Effector memory CD8-positive, alpha-beta T cell (primary cell): Measurements from ENCODE around the gene CCDC126.

Experiments
- ATAC-seq: fragments of 150-1000 bp; cut with Tn5 transposase; replicated peaks from 2 replicates; pipeline ENCODE4 v1.10.0; 2021; ENCODE audit warnings: mild to moderate bottlenecking, moderate library complexity
- DNase-seq, 3 experiments: peaks; one replicate each; pipeline ENCODE4 v3.0.0; 2021
- H3K27ac Mint-ChIP-seq, 2 donors: one replicate each; pipeline ENCODE4 v1.8.0; 2022; ENCODE audit warnings: mild to moderate bottlenecking in 2 of 2, mixed read lengths in 2 of 2, moderate library complexity in 2 of 2
- H3K27me3 Mint-ChIP-seq, 2 donors: one replicate each; pipeline ENCODE4 v1.8.0; 2022; ENCODE audit warnings: mixed read lengths in 2 of 2
- H3K36me3 Mint-ChIP-seq: one replicate; pipeline ENCODE4 v1.8.0; 2022; ENCODE audit warnings: mild to moderate bottlenecking, moderate library complexity, mixed read lengths; ENCODE audit not compliant: insufficient read depth
- H3K4me1 Mint-ChIP-seq, 2 donors: one replicate each; pipeline ENCODE4 v1.8.0; 2022; ENCODE audit warnings: low read depth in 2 of 2, mixed read lengths in 2 of 2
- H3K4me3 Mint-ChIP-seq, 2 donors: one replicate each; pipeline ENCODE4 v1.8.0; 2022; ENCODE audit warnings: mild to moderate bottlenecking in 2 of 2, mixed read lengths in 2 of 2, moderate library complexity in 2 of 2
- H3K9me3 Mint-ChIP-seq, 2 donors: one replicate each; pipeline ENCODE4 v1.8.0; 2022; ENCODE audit warnings: mixed read lengths in 2 of 2

Gene CCDC126

DNA sequence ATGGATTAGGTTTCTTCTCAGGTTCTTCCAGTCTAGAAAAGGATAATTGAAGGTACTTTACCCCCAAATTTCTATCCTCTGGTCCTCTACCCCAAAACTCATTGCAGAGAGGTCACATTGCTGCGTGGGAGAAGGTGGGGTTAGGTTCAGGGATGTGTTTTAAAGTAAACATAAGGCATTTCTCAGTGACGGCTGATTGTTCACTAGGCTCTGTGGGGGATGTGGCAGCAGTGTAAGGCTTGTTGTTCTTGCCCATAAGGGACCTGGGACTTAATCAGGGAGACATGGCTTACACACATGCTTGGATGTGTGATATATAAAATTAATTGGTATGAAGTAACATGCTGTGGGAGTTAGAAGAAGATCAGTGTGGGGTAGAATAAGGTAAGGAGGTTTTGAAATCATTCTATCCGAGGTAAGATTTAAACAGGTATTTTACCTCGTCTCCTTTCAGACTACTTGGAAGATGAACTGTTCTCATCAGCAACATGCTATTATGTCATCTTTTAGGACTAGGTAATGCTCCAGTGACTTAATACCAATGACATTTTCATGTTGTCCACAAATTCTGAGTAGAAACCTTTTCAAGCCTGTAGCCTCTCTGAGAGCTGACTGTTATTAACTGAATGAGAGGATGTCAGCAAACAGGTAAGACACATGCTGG lies 6.6 kb downstream of the CCDC126 start:
- Mint-ChIP-seq H3K27ac (no peak overlapping the region), H3K4me3 (no peak overlapping the region), H3K27me3 (no peaks in the 10 kb centered on the region), H3K9me3 (no peaks in the 10 kb centered on the region), H3K4me1 (peaks cover 11 to 20% of the 10 kb centered on the region in 2 donors), H3K36me3 (peaks cover 3% of the 10 kb centered on the region)
- no peak for DNase-seq
- no peak for ATAC-seq

- Mint-ChIP-seq H3K4me3 (no peak overlapping the region), H3K4me1 (peaks cover 7 to 15% of the 10 kb centered on the region in 2 donors), H3K9me3 (no peaks in the 10 kb centered on the region), H3K27ac (no peak overlapping the region), H3K27me3 (no peaks in the 10 kb centered on the region), H3K36me3 (peaks cover 3% of the 10 kb centered on the region)
- no peak for ATAC-seq
- DNase-seq, result no peak
These were observed 7.1 kb downstream of the CCDC126 start for GRCh38 chr7:23604296-23604640.

DNA sequence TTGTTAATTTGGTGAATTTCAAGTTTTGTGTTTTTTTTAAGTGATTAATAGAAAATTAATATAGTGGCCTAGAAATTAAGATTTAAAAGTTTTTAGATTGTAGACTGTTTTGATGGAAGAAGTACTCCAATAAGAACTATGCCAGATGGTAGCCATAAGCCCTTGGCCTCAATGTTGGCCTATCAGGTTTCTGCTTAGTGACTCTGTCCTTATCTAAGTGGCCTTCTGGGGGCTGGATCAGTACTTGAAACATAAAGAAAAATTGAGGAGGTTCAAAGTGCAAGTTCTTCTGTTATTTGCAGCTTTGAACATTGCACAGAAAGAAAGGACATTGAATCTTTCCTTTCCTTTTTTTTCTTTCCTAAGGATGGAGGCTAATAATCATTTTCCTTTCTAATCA lies 9.9 kb downstream of the CCDC126 start:
- Mint-ChIP-seq H3K4me3 (no peak overlapping the region), H3K27ac (no peak overlapping the region), H3K27me3 (no peaks in the 10 kb centered on the region), H3K9me3 (no peaks in the 10 kb centered on the region), H3K4me1 (peaks cover 3 to 12% of the 10 kb centered on the region in 2 donors), H3K36me3 (peaks cover 10% of the 10 kb centered on the region)
- DNase-seq (no peak), ATAC-seq (no peak)

GRCh38 chr7:23607866-23608265 lies 10.7 kb downstream of the CCDC126 start:
- no peak overlapping the region for H3K27ac Mint-ChIP-seq
- ATAC-seq (no peak), DNase-seq (no peak)
- peaks cover 3 to 5% of the 10 kb centered on the region in 2 donors for H3K4me1 Mint-ChIP-seq
- H3K9me3 Mint-ChIP-seq, result no peaks in the 10 kb centered on the region
- peaks cover 8% of the 10 kb centered on the region for H3K36me3 Mint-ChIP-seq
- H3K27me3 Mint-ChIP-seq, result no peaks in the 10 kb centered on the region
- H3K4me3 Mint-ChIP-seq, result no peak overlapping the region

DNA sequence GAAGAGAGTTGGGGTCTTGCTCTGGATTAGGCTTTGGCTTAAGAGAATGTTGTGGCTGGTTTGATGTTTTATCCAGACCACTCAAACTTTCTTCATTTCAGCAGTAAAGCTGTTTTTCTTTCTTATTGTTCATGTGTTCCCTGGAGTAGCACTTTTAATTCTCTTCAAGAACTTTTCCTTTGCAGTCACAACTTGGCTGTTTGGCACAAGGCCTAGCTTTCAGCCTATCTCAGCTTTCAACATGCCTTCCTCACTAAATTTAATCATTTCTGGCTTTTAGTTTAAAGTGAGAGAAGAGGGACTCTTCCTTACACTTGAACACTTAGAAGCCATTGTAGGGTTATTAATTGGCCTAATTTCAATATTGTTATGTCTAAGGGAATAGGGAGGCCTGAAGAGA lies 18.1 kb downstream of the CCDC126 start:
- peaks cover 5 to 7% of the 10 kb centered on the region in 2 donors for H3K9me3 Mint-ChIP-seq
- no peaks in the 10 kb centered on the region for H3K27me3 Mint-ChIP-seq
- DNase-seq (no peak), ATAC-seq (no peak)
- H3K36me3 Mint-ChIP-seq, result peaks cover 8% of the 10 kb centered on the region
- no peak overlapping the region for H3K4me3 Mint-ChIP-seq
- H3K4me1 Mint-ChIP-seq, result peaks cover 0 to 5% of the 10 kb centered on the region in 2 donors
- no peak overlapping the region for H3K27ac Mint-ChIP-seq

GRCh38 chr7:23616593-23616992 lies 19.4 kb downstream of the CCDC126 start:
- peaks cover 6% of the 10 kb centered on the region for H3K36me3 Mint-ChIP-seq
- no peak overlapping the region for H3K27ac Mint-ChIP-seq
- ATAC-seq, result no peak
- no peaks in the 10 kb centered on the region for H3K27me3 Mint-ChIP-seq
- H3K4me1 Mint-ChIP-seq, result peaks cover 2 to 8% of the 10 kb centered on the region in 2 donors
- peaks cover 5 to 7% of the 10 kb centered on the region in 2 donors for H3K9me3 Mint-ChIP-seq
- no peak for DNase-seq
- H3K4me3 Mint-ChIP-seq, result no peak overlapping the region

DNA sequence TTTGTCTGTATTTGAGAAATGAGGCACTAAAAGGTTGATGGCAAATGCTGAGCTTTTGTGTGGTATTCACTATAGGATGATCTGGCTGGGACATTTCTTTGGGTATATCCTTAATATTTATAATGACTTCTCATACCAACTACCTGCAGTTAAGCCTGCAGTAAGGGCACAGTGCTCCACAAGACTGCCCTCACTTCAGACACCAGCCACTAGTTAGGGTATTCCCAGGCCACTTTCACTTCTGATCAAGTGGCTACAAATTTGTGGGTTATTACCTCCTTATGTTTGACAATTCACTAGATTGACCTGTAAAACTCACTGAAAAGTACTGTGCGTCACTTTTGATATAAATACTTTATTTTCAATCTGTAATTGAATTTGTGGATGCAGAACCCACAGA lies 20.3 kb downstream of the CCDC126 start:
- no peak overlapping the region for H3K27ac Mint-ChIP-seq
- H3K9me3 Mint-ChIP-seq, result peaks cover 5 to 7% of the 10 kb centered on the region in 2 donors
- no peaks in the 10 kb centered on the region for H3K27me3 Mint-ChIP-seq
- H3K36me3 Mint-ChIP-seq, result no peaks in the 10 kb centered on the region
- H3K4me1 Mint-ChIP-seq, result peaks cover 8 to 17% of the 10 kb centered on the region in 2 donors
- DNase-seq (no peak), ATAC-seq (no peak)
- no peak overlapping the region for H3K4me3 Mint-ChIP-seq

- Mint-ChIP-seq H3K9me3 (peaks cover 5 to 7% of the 10 kb centered on the region in 2 donors), H3K27ac (no peak overlapping the region), H3K4me3 (no peak overlapping the region), H3K4me1 (peaks cover 8 to 17% of the 10 kb centered on the region in 2 donors), H3K36me3 (peaks cover 3% of the 10 kb centered on the region), H3K27me3 (no peaks in the 10 kb centered on the region)
- ATAC-seq, result no peak
- no peak for DNase-seq
These were observed 21.1 kb downstream of the CCDC126 start for GRCh38 chr7:23618241-23618640.

GRCh38 chr7:23619141-23619540 lies 22.0 kb downstream of the CCDC126 start:
- Mint-ChIP-seq H3K4me3 (no peak overlapping the region), H3K27ac (no peak overlapping the region), H3K36me3 (peaks cover 3% of the 10 kb centered on the region), H3K27me3 (no peaks in the 10 kb centered on the region), H3K9me3 (peaks cover 5 to 7% of the 10 kb centered on the region in 2 donors), H3K4me1 (peaks cover 9 to 19% of the 10 kb centered on the region in 2 donors)
- DNase-seq, result no peak
- ATAC-seq, result no peak

GRCh38 chr7:23622506-23622925 lies 25.3 kb downstream of the CCDC126 start:
- no peak for ATAC-seq
- Mint-ChIP-seq H3K9me3 (peaks cover 5% of the 10 kb centered on the region in 2 donors), H3K36me3 (peaks cover 3% of the 10 kb centered on the region), H3K27ac (no peak overlapping the region), H3K4me1 (peaks cover 11 to 27% of the 10 kb centered on the region in 2 donors), H3K4me3 (no peak overlapping the region), H3K27me3 (no peaks in the 10 kb centered on the region)
- DNase-seq, result no peak

- H3K27me3 Mint-ChIP-seq, result no peaks in the 10 kb centered on the region
- H3K4me3 Mint-ChIP-seq, result no peak overlapping the region
- H3K36me3 Mint-ChIP-seq, result peaks cover 5% of the 10 kb centered on the region
- H3K4me1 Mint-ChIP-seq, result peaks cover 6 to 10% of the 10 kb centered on the region in 2 donors
- no peak for DNase-seq
- no peaks in the 10 kb centered on the region for H3K9me3 Mint-ChIP-seq
- H3K27ac Mint-ChIP-seq, result peak overlapping the region in 1 of 2 donors; percentile 38
- ATAC-seq, result no peak
These were observed 31.2 kb downstream of the CCDC126 start for GRCh38 chr7:23628370-23628769.

GRCh38 chr7:23633417-23633816 lies 36.2 kb downstream of the CCDC126 start:
- Mint-ChIP-seq H3K4me1 (peaks cover 0 to 2% of the 10 kb centered on the region in 2 donors), H3K36me3 (peaks cover 5% of the 10 kb centered on the region), H3K9me3 (no peaks in the 10 kb centered on the region), H3K27me3 (no peaks in the 10 kb centered on the region), H3K4me3 (no peak overlapping the region), H3K27ac (no peak overlapping the region)
- DNase-seq (no peak), ATAC-seq (no peak)

DNA sequence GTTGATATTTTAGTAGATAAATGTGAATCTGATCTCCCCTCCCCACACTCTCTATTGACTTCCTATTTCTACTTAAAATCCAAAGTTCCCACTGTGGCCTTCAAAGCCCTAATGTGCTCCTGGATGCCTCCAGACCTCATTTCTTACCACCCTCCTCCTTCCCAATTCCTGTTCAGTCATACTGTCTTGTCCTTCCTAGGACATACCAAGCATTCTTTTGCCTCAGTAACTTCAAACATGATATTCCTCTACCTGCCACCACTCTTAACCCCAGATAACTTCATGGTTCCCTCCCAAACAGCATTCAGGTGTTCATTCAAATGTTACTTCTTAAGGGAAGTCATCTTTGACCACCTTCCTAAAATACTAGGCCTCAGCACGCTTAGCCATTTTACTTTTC lies 48.6 kb downstream of the CCDC126 start:
- ATAC-seq (no peak), DNase-seq (no peak)
- H3K27ac Mint-ChIP-seq, result no peak overlapping the region
- no peaks in the 10 kb centered on the region for H3K27me3 Mint-ChIP-seq
- H3K4me3 Mint-ChIP-seq, result no peak overlapping the region
- H3K4me1 Mint-ChIP-seq, result no peaks in the 10 kb centered on the region
- H3K36me3 Mint-ChIP-seq, result peaks cover 3% of the 10 kb centered on the region
- H3K9me3 Mint-ChIP-seq, result no peaks in the 10 kb centered on the region

GRCh38 chr7:23653942-23654341 lies 56.8 kb downstream of the CCDC126 start:
- DNase-seq, result no peak
- Mint-ChIP-seq H3K4me1 (no peaks in the 10 kb centered on the region), H3K27ac (no peak overlapping the region), H3K9me3 (peaks cover 8 to 31% of the 10 kb centered on the region in 2 donors), H3K36me3 (peaks cover 3% of the 10 kb centered on the region), H3K27me3 (peaks cover 8% of the 10 kb centered on the region in 2 donors), H3K4me3 (no peak overlapping the region)
- no peak for ATAC-seq
